ENCODE results near the gene FOXQ1. TPM values are rescaled to one million over a fixed set of nuclear protein-coding genes. Genes with fewer than 3 reads are reported as not detected.

FOXQ1 gene
- total and polyA plus RNA-seq, 2 of the 13 experiments (the other 11 are each of a cell fraction or from before 2014, with no cell fraction given) = 35.2 to 39.8 TPM

GRCh38 chr6:1263850-1264377 lies 48.0 kb upstream of the FOXQ1 start (continued):
- TF ChIP-seq AFF4 (CRISPR knock-in tag; IDR thresholded peaks at IDR 0.05) (no peak; the same call in none of the 2 replicates), NFKB2 (CRISPR knock-in tag; IDR thresholded peaks at IDR 0.05; ENCODE audit: borderline replicate concordance) (no peak; the same call in 1 of the 2 replicates), RELA (CRISPR knock-in tag; IDR thresholded peaks at IDR 0.05) (no peak), ARID3A (IDR thresholded peaks at IDR 0.05; ENCODE audit: low read depth, low read length) (peak; percentile 99), ZNF142 (CRISPR knock-in tag; IDR thresholded peaks at IDR 0.05) (peak; percentile 61; the same call in 1 of the 2 replicates), SOX5 (CRISPR knock-in tag; IDR thresholded peaks at IDR 0.05; ENCODE audit: borderline replicate concordance) (peak; percentile 96), SRSF9 (IDR thresholded peaks at IDR 0.05; ENCODE audit: borderline replicate concordance, insufficient read depth, low read depth, low read length, poor library complexity, severe bottlenecking) (no peak), ZSCAN9 (CRISPR knock-in tag; IDR thresholded peaks at IDR 0.05; ENCODE audit: borderline replicate concordance) (peak; percentile 85), ZNF354B (CRISPR knock-in tag; IDR thresholded peaks at IDR 0.05) (peak; percentile 90; the same call in 1 of the 2 replicates), MATR3 (CRISPR knock-in tag; IDR thresholded peaks at IDR 0.05) (no peak), ZNF660 (CRISPR knock-in tag; IDR thresholded peaks at IDR 0.05; ENCODE audit: borderline replicate concordance, low read depth) (no peak), ZC3H13 (CRISPR knock-in tag; IDR thresholded peaks at IDR 0.05) (0 out of 2 replicates have a peak, but pooled peaks have one; percentile 18), NR1H2 (CRISPR knock-in tag; IDR thresholded peaks at IDR 0.05; ENCODE audit: borderline replicate concordance, low read depth) (no peak), AHR (CRISPR knock-in tag; IDR thresholded peaks at IDR 0.05) (no peak; the same call in 1 of the 2 replicates), RFXAP (CRISPR knock-in tag; IDR thresholded peaks at IDR 0.05; ENCODE audit: borderline replicate concordance) (no peak), ZNF160 (CRISPR knock-in tag; IDR thresholded peaks at IDR 0.05) (no peak), ADNP (CRISPR knock-in tag; IDR thresholded peaks at IDR 0.05) (no peak), ZNF605 (CRISPR knock-in tag; IDR thresholded peaks at IDR 0.05) (no peak), ZFAT (CRISPR knock-in tag; conservative IDR thresholded peaks at IDR 0.05) (no peak), ZKSCAN1 (IDR thresholded peaks at IDR 0.05; ENCODE audit: low read length) (peak; percentile 51; the same call in 1 of the 2 replicates)
